GM12878 (cell line): ENCODE measurements around the gene PACS1. TPM values are rescaled to one million over a fixed set of nuclear protein-coding genes. Genes with fewer than 3 reads are reported as not detected.

Source experiments
- IKZF1 ChIP-seq: fragments of 450-650 bp; conservative IDR thresholded peaks from 2 replicates; pipeline ENCODE4 v1.6.1; 2017; ENCODE audit warnings: antibody characterized with exemption, mild to moderate bottlenecking
- PAX5 ChIP-seq: IDR thresholded peaks from 2 replicates; pipeline ENCODE4 v1.6.1; 2011; ENCODE audit warnings: low read depth, low read length, borderline replicate concordance
- STAT3 ChIP-seq: IDR thresholded peaks from 2 replicates; pipeline ENCODE4 v1.6.1; 2011; ENCODE audit warnings: low read depth, low read length, improper control_type of control experiment
- TBL1XR1 ChIP-seq: IDR thresholded peaks from 2 replicates; pipeline ENCODE4 v1.6.1; 2012; ENCODE audit warnings: low read depth, low read length, improper control_type of control experiment
- polyA plus RNA-seq, 11 experiments: library from polyadenylated mRNA; depleted of rRNA in 4 of 11; unstranded in 6 of 11; stranded (reverse) in 5 of 11; fragments of >200 nt; fragmentation: Nextera tagmentation in 4 of 11; fragmentation: Illumina TruSeq in 1 of 11; extraction: Ambion mirVana in 4 of 11; extraction: Trizol in 1 of 11; gene quantifications; 1 replicate in 1 of 11; 2 replicates in 10 of 11; pipeline versions ENCODE4 v1.2.1 to v1.2.3, GENCODE V29; 2011 to 2016; ENCODE audit warnings: inconsistent platforms in 2 of 11, missing spikeins in 2 of 11, low read depth in 1 of 11
- total RNA-seq, 4 experiments: library from RNA; depleted of rRNA in 3 of 4; stranded (reverse); fragments of >200 nt in 3 of 4; fragmentation: Illumina TruSeq in 1 of 4; extraction: Trizol in 1 of 4; gene quantifications; 2 replicates each; pipeline versions ENCODE4 v1.2.1 to v1.2.3, GENCODE V29; 2013 to 2021
- TF ChIP-seq, protein P1 (sequence below): fragments of 450-650 bp; IDR thresholded peaks from 2 replicates; pipeline ENCODE4 v1.6.1; 2016; ENCODE audit warnings: mild to moderate bottlenecking
- TF ChIP-seq, protein P2 (sequence below): fragments of 450-650 bp; IDR thresholded peaks from 2 replicates; pipeline ENCODE4 v1.6.1; 2017; ENCODE audit warnings: mild to moderate bottlenecking, moderate library complexity
- TF ChIP-seq, protein P3 (sequence below): fragments of 450-650 bp; IDR thresholded peaks from 2 replicates; pipeline ENCODE4 v1.6.1; 2016; ENCODE audit warnings: mild to moderate bottlenecking, moderate library complexity, borderline replicate concordance
- TF ChIP-seq, protein P4 (sequence below), 3 experiments: IDR thresholded peaks in 2 of 3; conservative IDR thresholded peaks in 1 of 3; 2 replicates each; pipeline ENCODE4 v1.5.1; 2011; ENCODE audit warnings: low read depth in 3 of 3, low read length in 3 of 3, mild to moderate bottlenecking in 3 of 3, control low read depth in 2 of 3, moderate library complexity in 2 of 3, inconsistent platforms in 1 of 3, mixed read lengths in 1 of 3; ENCODE audit not compliant: control insufficient read depth in 2 of 3, insufficient read depth in 1 of 3; ENCODE audit errors: extremely low read depth in 1 of 3
- TF ChIP-seq, protein P5 (sequence below): IDR thresholded peaks from 2 replicates; pipeline ENCODE4 v1.6.1; 2012; ENCODE audit warnings: low read depth, low read length, improper control_type of control experiment
- TF ChIP-seq, protein P6 (sequence below): fragments of 450-650 bp; IDR thresholded peaks from 2 replicates; pipeline ENCODE4 v1.6.1; 2017; ENCODE audit warnings: mild to moderate bottlenecking, moderate library complexity

Gene PACS1
- total and polyA plus RNA-seq, 10 of the 15 experiments (the other 5 are each of a cell fraction or from before 2014, with no cell fraction given), result 1.1 to 74.3 (median 17.9) TPM

DNA sequence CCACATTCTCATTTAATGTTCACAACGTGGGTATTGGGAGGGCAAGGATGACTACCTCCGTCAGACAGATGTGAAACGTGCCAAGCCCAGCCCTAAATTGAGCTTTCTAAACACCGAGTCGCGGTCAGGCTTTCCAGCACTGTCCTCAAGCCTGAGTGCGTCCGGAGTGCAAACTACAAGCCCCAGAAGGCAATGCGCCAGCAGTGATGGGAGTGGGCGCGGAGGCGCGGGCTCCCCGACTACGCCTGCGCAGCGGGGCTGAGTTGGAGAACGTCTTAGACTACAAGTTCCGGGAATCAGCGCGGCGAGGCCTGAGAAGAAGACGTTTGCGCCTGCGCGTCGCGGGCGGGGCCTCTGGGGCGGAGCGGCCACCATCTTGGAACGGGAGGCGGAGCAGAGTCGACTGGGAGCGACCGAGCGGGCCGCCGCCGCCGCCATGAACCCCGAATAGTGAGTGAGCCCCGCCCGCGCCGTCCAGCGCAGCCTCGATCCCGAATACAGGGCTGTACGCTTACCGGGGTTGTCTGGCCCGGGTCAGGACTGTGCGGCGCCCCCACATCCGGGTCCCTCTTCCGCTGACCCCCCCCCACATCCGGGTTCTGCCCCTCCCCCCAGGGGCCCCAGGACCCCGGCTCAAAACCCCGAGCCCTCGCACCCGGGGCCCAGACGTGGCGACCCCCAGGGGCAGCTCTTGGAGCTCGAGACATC is 198.3 kb downstream of the PACS1 start, which contains the start of gene RAB1B (continued):
- peak; percentile 64; the same call in 1 of the 2 replicates for TF ChIP-seq TBL1XR1
- TF ChIP-seq, protein P1, sequence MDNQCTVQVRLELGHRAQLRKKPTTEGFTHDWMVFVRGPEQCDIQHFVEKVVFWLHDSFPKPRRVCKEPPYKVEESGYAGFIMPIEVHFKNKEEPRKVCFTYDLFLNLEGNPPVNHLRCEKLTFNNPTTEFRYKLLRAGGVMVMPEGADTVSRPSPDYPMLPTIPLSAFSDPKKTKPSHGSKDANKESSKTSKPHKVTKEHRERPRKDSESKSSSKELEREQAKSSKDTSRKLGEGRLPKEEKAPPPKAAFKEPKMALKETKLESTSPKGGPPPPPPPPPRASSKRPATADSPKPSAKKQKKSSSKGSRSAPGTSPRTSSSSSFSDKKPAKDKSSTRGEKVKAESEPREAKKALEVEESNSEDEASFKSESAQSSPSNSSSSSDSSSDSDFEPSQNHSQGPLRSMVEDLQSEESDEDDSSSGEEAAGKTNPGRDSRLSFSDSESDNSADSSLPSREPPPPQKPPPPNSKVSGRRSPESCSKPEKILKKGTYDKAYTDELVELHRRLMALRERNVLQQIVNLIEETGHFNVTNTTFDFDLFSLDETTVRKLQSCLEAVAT, result no peak
- peak; percentile 55; the same call in 1 of the 2 replicates for TF ChIP-seq PAX5
- TF ChIP-seq, protein P2, sequence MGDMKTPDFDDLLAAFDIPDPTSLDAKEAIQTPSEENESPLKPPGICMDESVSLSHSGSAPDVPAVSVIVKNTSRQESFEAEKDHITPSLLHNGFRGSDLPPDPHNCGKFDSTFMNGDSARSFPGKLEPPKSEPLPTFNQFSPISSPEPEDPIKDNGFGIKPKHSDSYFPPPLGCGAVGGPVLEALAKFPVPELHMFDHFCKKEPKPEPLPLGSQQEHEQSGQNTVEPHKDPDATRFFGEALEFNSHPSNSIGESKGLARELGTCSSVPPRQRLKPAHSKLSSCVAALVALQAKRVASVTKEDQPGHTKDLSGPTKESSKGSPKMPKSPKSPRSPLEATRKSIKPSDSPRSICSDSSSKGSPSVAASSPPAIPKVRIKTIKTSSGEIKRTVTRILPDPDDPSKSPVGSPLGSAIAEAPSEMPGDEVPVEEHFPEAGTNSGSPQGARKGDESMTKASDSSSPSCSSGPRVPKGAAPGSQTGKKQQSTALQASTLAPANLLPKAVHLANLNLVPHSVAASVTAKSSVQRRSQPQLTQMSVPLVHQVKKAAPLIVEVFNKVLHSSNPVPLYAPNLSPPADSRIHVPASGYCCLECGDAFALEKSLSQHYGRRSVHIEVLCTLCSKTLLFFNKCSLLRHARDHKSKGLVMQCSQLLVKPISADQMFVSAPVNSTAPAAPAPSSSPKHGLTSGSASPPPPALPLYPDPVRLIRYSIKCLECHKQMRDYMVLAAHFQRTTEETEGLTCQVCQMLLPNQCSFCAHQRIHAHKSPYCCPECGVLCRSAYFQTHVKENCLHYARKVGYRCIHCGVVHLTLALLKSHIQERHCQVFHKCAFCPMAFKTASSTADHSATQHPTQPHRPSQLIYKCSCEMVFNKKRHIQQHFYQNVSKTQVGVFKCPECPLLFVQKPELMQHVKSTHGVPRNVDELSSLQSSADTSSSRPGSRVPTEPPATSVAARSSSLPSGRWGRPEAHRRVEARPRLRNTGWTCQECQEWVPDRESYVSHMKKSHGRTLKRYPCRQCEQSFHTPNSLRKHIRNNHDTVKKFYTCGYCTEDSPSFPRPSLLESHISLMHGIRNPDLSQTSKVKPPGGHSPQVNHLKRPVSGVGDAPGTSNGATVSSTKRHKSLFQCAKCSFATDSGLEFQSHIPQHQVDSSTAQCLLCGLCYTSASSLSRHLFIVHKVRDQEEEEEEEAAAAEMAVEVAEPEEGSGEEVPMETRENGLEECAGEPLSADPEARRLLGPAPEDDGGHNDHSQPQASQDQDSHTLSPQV, result no peak
- TF ChIP-seq, protein P3, sequence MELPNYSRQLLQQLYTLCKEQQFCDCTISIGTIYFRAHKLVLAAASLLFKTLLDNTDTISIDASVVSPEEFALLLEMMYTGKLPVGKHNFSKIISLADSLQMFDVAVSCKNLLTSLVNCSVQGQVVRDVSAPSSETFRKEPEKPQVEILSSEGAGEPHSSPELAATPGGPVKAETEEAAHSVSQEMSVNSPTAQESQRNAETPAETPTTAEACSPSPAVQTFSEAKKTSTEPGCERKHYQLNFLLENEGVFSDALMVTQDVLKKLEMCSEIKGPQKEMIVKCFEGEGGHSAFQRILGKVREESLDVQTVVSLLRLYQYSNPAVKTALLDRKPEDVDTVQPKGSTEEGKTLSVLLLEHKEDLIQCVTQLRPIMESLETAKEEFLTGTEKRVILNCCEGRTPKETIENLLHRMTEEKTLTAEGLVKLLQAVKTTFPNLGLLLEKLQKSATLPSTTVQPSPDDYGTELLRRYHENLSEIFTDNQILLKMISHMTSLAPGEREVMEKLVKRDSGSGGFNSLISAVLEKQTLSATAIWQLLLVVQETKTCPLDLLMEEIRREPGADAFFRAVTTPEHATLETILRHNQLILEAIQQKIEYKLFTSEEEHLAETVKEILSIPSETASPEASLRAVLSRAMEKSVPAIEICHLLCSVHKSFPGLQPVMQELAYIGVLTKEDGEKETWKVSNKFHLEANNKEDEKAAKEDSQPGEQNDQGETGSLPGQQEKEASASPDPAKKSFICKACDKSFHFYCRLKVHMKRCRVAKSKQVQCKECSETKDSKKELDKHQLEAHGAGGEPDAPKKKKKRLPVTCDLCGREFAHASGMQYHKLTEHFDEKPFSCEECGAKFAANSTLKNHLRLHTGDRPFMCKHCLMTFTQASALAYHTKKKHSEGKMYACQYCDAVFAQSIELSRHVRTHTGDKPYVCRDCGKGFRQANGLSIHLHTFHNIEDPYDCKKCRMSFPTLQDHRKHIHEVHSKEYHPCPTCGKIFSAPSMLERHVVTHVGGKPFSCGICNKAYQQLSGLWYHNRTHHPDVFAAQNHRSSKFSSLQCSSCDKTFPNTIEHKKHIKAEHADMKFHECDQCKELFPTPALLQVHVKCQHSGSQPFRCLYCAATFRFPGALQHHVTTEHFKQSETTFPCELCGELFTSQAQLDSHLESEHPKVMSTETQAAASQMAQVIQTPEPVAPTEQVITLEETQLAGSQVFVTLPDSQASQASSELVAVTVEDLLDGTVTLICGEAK, result no peak; the same call in 1 of the 2 replicates
- TF ChIP-seq, protein P4, sequence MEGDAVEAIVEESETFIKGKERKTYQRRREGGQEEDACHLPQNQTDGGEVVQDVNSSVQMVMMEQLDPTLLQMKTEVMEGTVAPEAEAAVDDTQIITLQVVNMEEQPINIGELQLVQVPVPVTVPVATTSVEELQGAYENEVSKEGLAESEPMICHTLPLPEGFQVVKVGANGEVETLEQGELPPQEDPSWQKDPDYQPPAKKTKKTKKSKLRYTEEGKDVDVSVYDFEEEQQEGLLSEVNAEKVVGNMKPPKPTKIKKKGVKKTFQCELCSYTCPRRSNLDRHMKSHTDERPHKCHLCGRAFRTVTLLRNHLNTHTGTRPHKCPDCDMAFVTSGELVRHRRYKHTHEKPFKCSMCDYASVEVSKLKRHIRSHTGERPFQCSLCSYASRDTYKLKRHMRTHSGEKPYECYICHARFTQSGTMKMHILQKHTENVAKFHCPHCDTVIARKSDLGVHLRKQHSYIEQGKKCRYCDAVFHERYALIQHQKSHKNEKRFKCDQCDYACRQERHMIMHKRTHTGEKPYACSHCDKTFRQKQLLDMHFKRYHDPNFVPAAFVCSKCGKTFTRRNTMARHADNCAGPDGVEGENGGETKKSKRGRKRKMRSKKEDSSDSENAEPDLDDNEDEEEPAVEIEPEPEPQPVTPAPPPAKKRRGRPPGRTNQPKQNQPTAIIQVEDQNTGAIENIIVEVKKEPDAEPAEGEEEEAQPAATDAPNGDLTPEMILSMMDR (IDR thresholded peaks at IDR 0.05 in 2 of 3, conservative IDR thresholded peaks at IDR 0.05 in 1 of 3; ENCODE audit: control insufficient read depth in 2 of 3, extremely low read depth in 1 of 3, insufficient read depth in 1 of 3, low read depth in 3 of 3, low read length in 3 of 3), result no peak
- TF ChIP-seq IKZF1, result peak; percentile 95
- TF ChIP-seq STAT3, result no peak
- TF ChIP-seq, protein P5, sequence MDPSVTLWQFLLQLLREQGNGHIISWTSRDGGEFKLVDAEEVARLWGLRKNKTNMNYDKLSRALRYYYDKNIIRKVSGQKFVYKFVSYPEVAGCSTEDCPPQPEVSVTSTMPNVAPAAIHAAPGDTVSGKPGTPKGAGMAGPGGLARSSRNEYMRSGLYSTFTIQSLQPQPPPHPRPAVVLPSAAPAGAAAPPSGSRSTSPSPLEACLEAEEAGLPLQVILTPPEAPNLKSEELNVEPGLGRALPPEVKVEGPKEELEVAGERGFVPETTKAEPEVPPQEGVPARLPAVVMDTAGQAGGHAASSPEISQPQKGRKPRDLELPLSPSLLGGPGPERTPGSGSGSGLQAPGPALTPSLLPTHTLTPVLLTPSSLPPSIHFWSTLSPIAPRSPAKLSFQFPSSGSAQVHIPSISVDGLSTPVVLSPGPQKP, result peak; percentile 61
- TF ChIP-seq, protein P6, sequence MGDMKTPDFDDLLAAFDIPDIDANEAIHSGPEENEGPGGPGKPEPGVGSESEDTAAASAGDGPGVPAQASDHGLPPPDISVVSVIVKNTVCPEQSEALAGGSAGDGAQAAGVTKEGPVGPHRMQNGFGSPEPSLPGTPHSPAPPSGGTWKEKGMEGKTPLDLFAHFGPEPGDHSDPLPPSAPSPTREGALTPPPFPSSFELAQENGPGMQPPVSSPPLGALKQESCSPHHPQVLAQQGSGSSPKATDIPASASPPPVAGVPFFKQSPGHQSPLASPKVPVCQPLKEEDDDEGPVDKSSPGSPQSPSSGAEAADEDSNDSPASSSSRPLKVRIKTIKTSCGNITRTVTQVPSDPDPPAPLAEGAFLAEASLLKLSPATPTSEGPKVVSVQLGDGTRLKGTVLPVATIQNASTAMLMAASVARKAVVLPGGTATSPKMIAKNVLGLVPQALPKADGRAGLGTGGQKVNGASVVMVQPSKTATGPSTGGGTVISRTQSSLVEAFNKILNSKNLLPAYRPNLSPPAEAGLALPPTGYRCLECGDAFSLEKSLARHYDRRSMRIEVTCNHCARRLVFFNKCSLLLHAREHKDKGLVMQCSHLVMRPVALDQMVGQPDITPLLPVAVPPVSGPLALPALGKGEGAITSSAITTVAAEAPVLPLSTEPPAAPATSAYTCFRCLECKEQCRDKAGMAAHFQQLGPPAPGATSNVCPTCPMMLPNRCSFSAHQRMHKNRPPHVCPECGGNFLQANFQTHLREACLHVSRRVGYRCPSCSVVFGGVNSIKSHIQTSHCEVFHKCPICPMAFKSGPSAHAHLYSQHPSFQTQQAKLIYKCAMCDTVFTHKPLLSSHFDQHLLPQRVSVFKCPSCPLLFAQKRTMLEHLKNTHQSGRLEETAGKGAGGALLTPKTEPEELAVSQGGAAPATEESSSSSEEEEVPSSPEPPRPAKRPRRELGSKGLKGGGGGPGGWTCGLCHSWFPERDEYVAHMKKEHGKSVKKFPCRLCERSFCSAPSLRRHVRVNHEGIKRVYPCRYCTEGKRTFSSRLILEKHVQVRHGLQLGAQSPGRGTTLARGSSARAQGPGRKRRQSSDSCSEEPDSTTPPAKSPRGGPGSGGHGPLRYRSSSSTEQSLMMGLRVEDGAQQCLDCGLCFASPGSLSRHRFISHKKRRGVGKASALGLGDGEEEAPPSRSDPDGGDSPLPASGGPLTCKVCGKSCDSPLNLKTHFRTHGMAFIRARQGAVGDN, result peak; percentile 2; the same call in 1 of the 2 replicates
